T-helper 17 cell (primary cell): ENCODE data around the gene GPATCH3. TPM values are rescaled to one million over a fixed set of nuclear protein-coding genes. Genes with fewer than 3 reads are reported as not detected.
A peak's percentile ranks its signal among the peaks of the same experiment; 100 is the strongest.
"Not testable (repeated sequence)": the region's sequence is repeated elsewhere in the genome, so short reads cannot be mapped to it uniquely, and the experiment has no call there.

Experiments used
- ATAC-seq: fragments of 150-1000 bp; cut with Tn5 transposase; 2 replicates; pipeline ENCODE4 v1.10.0; 2021; ENCODE audit warnings: mild to moderate bottlenecking, moderate library complexity
- DNase-seq, 3 donors: peaks; one replicate each; pipeline versions ENCODE4 v3.0.0 to v3.0.0-alpha.2; 2020 to 2021
- H3K9me3 ChIP-seq: one replicate; pipeline ENCODE4 v1.7.0; 2013; ENCODE audit warnings: low read length, mild to moderate bottlenecking; ENCODE audit not compliant: control insufficient read depth, poor library complexity, severe bottlenecking
- H3K27ac Mint-ChIP-seq: one replicate; pipeline ENCODE4 v1.8.0; 2022; ENCODE audit warnings: mild to moderate bottlenecking, moderate library complexity, mixed read lengths
- H3K27me3 Mint-ChIP-seq: one replicate; pipeline ENCODE4 v1.8.0; 2022; ENCODE audit warnings: mixed read lengths
- H3K36me3 Mint-ChIP-seq: one replicate; pipeline ENCODE4 v1.8.0; 2022; ENCODE audit warnings: low read depth, mixed read lengths
- H3K4me1 Mint-ChIP-seq: one replicate; pipeline ENCODE4 v1.8.0; 2022; ENCODE audit warnings: mild to moderate bottlenecking, mixed read lengths
- H3K4me3 Mint-ChIP-seq: one replicate; pipeline ENCODE4 v1.8.0; 2022; ENCODE audit warnings: mild to moderate bottlenecking, moderate library complexity, mixed read lengths
- total RNA-seq, 4 donors: library from RNA in 2 of 4; stranded (reverse) in 2 of 4; gene quantifications; one replicate each; pipeline ENCODE4 v1.2.3 and lab custom pipeline; 2022 to 2026

GPATCH3 gene
- total RNA-seq, 2 donors from 2014 or later: 26.4 to 43.2 TPM

DNA sequence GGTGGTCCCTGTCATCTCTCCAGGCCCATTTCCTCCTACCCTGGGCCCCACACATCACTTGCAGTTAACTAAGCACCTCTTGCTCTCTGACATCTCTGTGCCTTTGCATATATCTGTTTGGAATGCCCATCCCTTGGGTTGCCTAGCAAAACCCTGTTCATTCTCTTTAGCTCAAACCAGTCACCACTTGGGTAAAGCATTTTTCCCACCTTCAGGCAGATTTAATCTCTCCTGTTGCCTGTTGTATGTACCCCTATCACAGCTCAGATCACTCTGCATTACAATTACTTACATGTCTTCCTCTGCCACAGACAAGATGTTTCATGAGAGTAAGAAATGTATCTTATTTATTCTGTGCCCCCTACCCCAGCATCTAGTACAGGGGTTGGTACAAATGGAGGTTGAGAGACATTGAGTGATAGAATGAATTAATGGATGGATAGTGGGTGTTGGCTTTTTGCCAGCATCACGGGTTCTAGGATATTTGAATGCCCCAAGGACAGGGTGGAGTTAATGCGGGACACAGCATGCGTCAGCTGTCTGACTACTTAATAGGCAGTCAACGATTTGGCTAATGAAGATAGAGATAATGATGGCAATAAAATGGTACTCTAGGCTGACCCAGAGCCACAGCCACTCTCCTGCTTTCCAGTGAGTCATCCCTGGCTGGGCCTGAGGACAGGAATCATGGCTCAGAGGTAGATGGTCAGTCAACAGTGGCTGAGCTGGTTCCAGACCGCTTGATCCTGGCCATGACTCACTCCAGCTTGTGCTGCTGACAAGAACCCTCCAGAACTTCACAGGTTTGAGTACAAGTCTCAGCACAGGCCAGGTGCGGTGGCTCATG lies 7.0 kb upstream of the GPATCH3 start:
- no peak for ATAC-seq

DNA sequence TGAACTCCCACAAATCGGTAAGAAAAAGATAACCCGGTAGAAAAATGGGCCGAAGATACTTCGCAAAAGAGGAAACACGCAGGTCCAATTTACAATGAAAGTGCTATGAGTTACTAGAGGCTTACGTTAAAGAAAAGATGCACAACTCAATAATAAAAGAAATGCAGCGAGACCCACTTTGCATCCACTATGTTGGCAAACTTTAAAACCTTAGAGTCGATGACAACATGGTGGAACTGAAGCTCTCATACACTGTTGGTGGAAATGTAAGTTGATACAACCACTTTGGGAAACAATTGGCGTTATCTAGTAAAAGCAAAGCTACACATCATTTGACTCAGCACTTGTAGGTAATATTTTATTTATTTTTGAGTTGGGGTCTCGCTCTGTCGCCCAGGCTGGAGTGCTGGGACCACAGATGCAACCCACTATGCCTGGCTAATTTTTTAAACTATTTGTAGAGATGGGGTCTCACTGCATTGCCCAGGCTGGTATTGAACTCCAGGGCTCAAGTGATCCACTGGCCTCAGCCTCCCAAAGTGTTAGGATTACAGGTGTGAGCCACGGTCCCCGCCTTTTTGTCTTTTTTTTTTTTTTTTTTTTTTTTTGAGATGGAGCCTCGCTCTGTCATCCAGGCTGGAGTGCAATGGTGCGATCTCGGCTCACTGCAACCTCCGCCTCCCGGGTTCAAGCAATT lies 696 bp upstream of the GPATCH3 start:
- Mint-ChIP-seq H3K4me3 (peak overlapping the region; percentile 90), H3K4me1 (peaks cover 25% of the 10 kb centered on the region), H3K27ac (peak overlapping the region; percentile 98), H3K27me3 (no peaks in the 10 kb centered on the region), H3K36me3 (no peaks in the 10 kb centered on the region)
- DNase-seq (no peak), ATAC-seq (no peak)
- H3K9me3 ChIP-seq: no peaks in the 10 kb centered on the region

More for the DNA sequence above, 7.0 kb upstream of the GPATCH3 start:
- Mint-ChIP-seq H3K36me3 (peaks cover 8% of the 10 kb centered on the region), H3K4me3 (no peak overlapping the region), H3K27ac (no peak overlapping the region), H3K4me1 (peaks cover 2% of the 10 kb centered on the region), H3K27me3 (peaks cover 14% of the 10 kb centered on the region)
- DNase-seq: no peak
- no peaks in the 10 kb centered on the region for H3K9me3 ChIP-seq

DNA sequence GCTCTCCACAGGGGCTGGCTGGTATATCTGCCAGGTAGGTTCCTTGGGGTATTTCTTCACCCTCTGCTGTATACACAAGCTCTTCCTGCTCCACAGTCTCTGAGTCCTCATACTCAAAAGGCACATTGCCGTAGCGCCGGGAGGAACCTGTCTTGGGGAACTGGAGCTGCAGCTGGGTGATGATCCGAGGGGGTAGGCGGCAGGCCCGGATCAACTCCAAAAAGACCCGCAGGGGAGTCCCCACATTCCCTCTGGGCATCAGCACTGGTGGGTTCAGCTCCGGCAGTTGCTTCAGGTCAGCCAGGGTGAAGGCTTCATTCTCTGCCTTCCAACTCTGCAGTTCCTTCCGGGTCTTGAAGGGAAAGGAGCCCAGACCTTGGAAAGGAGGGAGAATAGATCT lies 2.9 kb downstream of the GPATCH3 start:
- Mint-ChIP-seq H3K36me3 (peaks cover 5% of the 10 kb centered on the region), H3K27ac (no peak overlapping the region), H3K4me1 (peaks cover 30% of the 10 kb centered on the region), H3K4me3 (no peak overlapping the region), H3K27me3 (no peaks in the 10 kb centered on the region)
- ATAC-seq: no peak
- no peak for DNase-seq
- no peaks in the 10 kb centered on the region for H3K9me3 ChIP-seq

DNA sequence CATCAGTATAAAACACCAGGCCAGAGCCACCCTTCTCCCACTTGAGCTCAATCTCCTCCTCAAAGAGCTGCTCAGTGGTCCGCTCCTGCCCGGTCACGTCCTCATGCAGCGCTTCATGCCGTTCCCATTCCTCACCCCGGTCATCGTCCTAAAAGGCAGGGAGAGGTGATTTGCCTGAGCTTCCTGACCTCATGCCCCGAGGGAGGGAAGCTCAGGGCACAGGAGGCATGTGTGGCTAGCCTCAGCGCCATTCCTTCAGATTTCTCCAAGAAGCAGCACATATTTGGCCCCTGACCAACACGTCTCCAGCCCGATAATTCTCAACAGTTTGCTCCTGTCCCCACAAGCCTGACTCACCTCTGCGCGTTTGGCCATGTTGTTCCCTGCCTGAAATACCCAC lies 6.0 kb downstream of the GPATCH3 start:
- no peak for DNase-seq
- H3K9me3 ChIP-seq: no peaks in the 10 kb centered on the region
- Mint-ChIP-seq H3K27me3 (no peaks in the 10 kb centered on the region), H3K36me3 (peaks cover 9% of the 10 kb centered on the region), H3K4me3 (no peak overlapping the region), H3K27ac (no peak overlapping the region), H3K4me1 (peaks cover 18% of the 10 kb centered on the region)
- ATAC-seq: no peak

DNA sequence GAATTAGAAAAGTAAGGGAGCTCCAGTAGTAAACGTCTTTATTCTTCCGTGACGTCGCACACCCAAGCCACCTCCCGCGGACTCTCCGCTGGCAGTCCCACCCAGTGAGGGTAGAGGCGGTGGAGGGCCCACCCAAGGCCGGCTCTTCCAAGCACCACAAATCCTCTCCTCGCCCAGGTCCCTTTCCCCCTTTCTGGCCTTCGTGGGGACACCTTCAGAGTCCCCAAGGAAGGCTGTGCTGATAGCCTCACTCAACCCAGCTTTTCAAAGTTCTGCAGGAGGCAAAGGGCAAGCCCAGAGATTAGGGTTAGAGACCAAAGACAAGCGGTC lies 9.8 kb downstream of the GPATCH3 start:
- ATAC-seq (peak; percentile 47), DNase-seq (no peak)
- Mint-ChIP-seq H3K27me3 (no peaks in the 10 kb centered on the region), H3K4me3 (peak overlapping the region; percentile 98), H3K27ac (peak overlapping the region; percentile 94), H3K4me1 (peaks cover 20% of the 10 kb centered on the region), H3K36me3 (peaks cover 10% of the 10 kb centered on the region)
- no peaks in the 10 kb centered on the region for H3K9me3 ChIP-seq

DNA sequence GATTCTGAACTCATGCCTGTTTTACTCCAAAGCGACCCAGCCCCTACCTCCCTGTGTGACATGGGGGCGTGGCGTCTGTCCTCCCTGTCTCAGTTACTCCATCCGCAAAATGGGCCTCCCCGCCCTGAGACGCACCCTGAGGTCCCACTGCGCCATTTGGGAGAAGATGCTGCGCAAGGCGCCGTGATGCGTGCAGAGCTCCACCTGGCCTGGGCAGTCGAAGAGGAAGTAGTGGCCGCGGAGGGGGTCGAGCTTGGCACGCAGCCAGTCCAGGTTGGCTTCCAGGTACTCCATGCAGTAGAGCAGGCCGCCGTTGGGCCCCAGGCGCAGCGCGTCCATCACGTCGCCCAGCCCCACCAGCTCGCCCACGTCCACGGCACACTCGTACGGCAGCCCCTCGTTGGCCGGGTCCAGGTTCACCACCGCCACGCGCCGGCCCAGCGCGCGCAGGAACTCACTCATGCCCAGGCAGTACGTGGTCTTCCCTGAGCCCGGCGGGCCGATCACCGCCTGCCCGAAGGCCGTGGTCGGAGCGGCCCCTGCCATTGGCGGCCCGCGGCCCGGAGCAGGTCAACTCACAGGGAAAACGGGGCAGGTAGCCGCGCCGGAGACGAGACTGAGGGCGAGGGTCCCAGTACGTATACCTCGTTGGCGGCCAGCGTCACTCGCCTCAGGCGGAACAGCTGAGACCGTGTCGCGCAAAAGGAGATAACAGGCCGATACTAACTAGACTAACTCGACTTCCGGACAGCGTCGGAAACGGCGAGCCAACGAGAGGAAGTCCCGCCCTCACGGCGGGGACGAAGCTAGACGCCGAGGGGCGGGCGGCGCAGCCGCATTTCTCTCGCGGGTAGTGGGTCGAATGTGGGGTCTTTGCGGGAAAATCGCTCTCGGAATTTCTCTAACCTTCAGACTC lies 10.5 kb downstream of the GPATCH3 start, which contains the start of gene GPN2:
TSS of gene GPN2 (minus strand) at position 733 of the 916 bp plus-strand sequence. CDS start at position 546, 187 bp downstream.
- peaks cover 23% of the 10 kb centered on the region for H3K4me1 Mint-ChIP-seq
- ATAC-seq (peak; percentile 93), DNase-seq (peak; percentile 55 to 68 (median 66))
- peak within 1 kb of the TSS; percentile 94 for H3K27ac Mint-ChIP-seq
- H3K36me3 Mint-ChIP-seq: peaks cover 12% of the 10 kb centered on the region
- H3K4me3 Mint-ChIP-seq: peak within 1 kb of the TSS; percentile 98
- H3K9me3 ChIP-seq: no peaks in the 10 kb centered on the region
- no peaks in the 10 kb centered on the region for H3K27me3 Mint-ChIP-seq

DNA sequence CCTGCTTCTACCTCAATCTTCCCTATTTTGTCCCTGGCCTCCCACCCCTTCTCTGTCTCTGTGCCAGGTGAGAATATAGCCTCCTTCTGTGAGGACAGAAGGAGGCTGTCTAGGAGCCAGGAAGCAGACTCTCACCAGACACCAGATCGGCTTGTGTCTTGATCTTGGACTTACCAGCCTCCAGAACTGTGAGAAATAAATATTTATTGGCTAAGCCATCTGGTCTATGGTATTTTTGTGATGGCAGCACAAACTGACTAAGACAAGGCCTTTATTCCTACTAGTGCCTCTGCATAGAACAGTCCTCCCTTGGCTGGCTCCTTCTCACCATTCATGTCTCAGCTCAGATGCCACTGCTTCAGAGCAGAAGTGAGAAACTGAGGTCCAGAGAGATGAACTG lies 12.0 kb downstream of the GPATCH3 start:
- H3K27ac Mint-ChIP-seq: peak overlapping the region; percentile 94
- H3K9me3 ChIP-seq: no peaks in the 10 kb centered on the region
- H3K4me1 Mint-ChIP-seq: peaks cover 21% of the 10 kb centered on the region
- H3K27me3 Mint-ChIP-seq: no peaks in the 10 kb centered on the region
- H3K36me3 Mint-ChIP-seq: peaks cover 11% of the 10 kb centered on the region
- peak overlapping the region; percentile 98 for H3K4me3 Mint-ChIP-seq
- no peak for ATAC-seq
- DNase-seq: no peak

DNA sequence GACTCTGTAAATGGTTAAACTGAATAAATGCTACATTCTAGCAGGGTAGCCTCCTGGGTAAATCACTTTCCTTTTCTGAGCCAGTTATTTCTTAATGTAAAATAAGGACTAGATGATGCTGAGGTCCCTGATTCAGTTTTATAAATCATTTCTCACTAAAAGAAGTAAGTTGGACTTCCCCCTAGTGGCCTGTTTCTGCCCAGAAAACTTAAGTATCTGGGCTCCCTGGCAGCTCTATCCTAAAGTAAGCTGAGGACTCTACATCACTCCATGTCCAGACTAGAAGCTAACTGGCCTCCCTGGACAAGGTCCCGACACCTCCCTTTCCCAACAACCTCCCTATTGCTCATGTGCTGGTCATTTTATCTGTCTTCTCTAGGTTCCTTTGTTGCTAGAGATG lies 13.1 kb downstream of the GPATCH3 start:
- ATAC-seq: no peak
- DNase-seq: no peak
- Mint-ChIP-seq H3K27ac (no peak overlapping the region), H3K4me1 (peaks cover 28% of the 10 kb centered on the region), H3K27me3 (no peaks in the 10 kb centered on the region), H3K4me3 (no peak overlapping the region), H3K36me3 (peaks cover 16% of the 10 kb centered on the region)
- H3K9me3 ChIP-seq: no peaks in the 10 kb centered on the region

DNA sequence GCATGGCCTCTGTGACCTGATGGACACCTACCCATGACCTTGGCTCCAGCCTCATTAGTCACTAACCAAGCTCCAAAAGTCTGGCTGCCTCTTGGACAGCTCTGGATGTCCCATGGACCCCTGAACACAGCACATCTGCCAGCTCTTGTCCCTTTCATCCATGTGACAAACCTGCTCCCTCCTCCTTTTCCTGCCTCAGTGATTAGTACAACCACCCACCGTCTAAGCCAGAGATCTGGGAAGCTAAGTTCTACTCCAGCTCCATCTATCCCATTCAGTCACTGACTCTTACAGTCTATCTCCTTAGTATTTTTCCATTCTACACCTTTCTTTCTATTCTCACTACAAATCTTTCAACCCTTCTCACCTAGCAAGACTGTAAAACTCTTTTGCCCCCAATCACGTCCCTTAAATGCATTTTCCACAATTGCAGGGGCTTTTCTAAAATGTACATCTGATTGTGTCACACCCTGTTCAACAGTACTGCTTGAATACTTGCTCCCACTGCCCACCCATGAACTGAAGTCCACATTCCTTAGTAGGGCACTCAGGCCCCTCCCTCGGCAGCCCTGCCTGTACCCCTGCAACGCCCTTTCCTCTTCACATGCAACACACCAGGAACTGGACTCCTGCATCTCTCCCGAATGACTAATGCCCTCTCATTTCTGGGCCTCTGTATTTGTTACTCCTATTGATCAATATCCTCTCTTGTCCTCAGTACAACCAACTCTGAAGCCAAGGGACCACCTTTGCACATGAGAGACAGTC lies 17.4 kb downstream of the GPATCH3 start:
- H3K27me3 Mint-ChIP-seq: no peaks in the 10 kb centered on the region
- H3K36me3 Mint-ChIP-seq: peaks cover 14% of the 10 kb centered on the region
- H3K9me3 ChIP-seq: no peaks in the 10 kb centered on the region
- H3K4me1 Mint-ChIP-seq: peaks cover 16% of the 10 kb centered on the region
- H3K4me3 Mint-ChIP-seq: no peak overlapping the region
- H3K27ac Mint-ChIP-seq: no peak overlapping the region
- DNase-seq (no peak), ATAC-seq (no peak)

DNA sequence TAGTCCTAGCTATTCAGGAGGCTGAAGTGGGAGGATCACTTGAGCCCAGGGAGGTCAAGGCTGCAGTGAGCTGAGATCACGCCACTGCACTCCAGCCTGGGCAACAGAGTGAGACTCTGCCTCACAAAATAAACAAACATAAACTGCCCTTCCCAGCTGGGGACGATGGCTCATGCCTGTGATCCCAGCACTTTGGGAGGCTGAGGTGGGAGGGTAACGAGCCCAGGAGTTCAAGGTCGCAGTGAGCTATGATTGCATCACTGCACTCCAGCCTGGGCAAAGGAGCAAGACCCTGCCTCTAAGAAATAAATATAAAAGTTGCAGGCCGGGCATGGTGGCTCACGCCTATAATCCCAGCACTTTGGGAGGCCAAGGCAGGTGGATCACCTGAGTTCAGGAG lies 18.7 kb downstream of the GPATCH3 start:
- not testable (repeated sequence) for H3K27ac Mint-ChIP-seq, DNase-seq, H3K4me3 Mint-ChIP-seq, H3K9me3 ChIP-seq, ATAC-seq, H3K27me3 Mint-ChIP-seq
- peaks cover 13% of the 10 kb centered on the region for H3K4me1 Mint-ChIP-seq
- peaks cover 14% of the 10 kb centered on the region for H3K36me3 Mint-ChIP-seq

DNA sequence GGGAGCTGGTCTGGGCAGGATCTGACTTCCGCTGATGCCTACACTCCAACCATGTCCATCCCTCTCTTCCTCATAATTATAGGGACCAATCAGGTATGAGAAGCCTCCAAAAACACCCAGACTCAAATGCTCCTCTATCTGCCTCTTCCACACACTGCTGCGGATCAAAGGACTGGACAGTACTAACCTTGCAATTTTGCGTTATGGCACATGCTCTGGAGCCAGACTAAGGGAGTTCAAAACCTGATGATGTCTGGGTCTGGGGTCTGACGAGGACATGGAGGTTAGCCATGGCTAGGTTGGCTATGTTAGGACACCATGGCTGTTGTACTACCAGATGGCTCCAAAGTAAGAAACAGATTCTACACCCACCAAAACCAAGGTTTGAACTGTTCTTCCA lies 20.5 kb downstream of the GPATCH3 start:
- Mint-ChIP-seq H3K4me3 (no peak overlapping the region), H3K27me3 (no peaks in the 10 kb centered on the region), H3K36me3 (peaks cover 12% of the 10 kb centered on the region), H3K27ac (no peak overlapping the region), H3K4me1 (peaks cover 10% of the 10 kb centered on the region)
- ATAC-seq: no peak
- H3K9me3 ChIP-seq: no peaks in the 10 kb centered on the region
- DNase-seq: no peak

DNA sequence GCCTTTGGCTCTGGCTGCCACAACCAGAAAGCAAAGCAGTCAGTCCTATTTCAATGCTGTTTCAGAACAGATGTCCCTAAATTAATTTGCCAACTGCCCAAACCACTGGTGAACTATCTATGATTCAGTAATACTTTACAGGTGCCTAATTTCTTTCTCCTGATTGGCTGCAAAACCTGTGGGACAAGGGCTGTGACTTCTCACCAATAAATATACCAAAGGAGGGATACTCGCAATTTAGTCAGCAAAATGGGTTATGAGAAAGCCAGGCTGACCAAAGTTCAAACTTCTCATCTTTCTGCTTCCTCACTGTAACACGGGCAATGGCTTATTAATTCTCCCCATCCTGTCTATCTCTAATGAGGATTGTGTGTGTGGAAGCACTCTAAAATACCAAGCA lies 22.9 kb downstream of the GPATCH3 start:
- Mint-ChIP-seq H3K4me3 (no peak overlapping the region), H3K36me3 (peaks cover 2% of the 10 kb centered on the region), H3K4me1 (no peaks in the 10 kb centered on the region), H3K27ac (peak overlapping the region; percentile 29), H3K27me3 (no peaks in the 10 kb centered on the region)
- DNase-seq (no peak), ATAC-seq (no peak)
- H3K9me3 ChIP-seq: no peaks in the 10 kb centered on the region
